DMS79 treated with DMSO at 0.1 percent for 48 hours (cell line): Measurements from ENCODE around the gene LYRM4.
"Not testable (repeated sequence)": the region's sequence is repeated elsewhere in the genome, so short reads cannot be mapped to it uniquely, and the experiment has no call there.

Source experiments
- DNase-seq: peaks from one replicate; lab custom pipeline; 2025; lab: John Stamatoyannopoulos, UW

LYRM4 gene

GRCh38 chr6:5121956-5122355 lies 138.8 kb downstream of the LYRM4 start:
- no peak for DNase-seq

- no peak for DNase-seq
Measured at GRCh38 chr6:5121479-5121878, 139.3 kb downstream of the LYRM4 start.

DNA sequence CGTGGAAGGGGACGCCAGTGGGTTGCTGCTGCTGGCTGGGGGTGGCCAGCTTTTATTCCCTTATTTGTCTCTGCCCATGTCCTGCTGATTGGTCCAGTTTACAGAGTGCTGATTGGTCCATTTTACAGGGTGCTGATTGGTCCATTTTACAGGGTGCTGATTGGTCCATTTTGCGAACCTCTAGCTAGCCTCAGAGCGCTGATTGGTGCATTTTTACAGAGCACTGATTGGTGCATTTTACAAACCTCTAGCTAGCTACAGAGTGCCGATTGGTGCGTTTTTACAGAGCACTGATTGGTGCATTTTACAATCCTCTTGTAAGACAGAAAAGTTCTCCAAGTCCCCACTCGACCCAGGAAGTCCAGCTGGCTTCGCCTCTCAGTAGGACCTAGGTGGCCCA lies 140.2 kb downstream of the LYRM4 start:
- DNase-seq, result not testable (repeated sequence)

- DNase-seq, result no peak
Measured at GRCh38 chr6:5120011-5120410, 140.7 kb downstream of the LYRM4 start.

- DNase-seq, result no peak
Measured at GRCh38 chr6:5119090-5119951, 141.4 kb downstream of the LYRM4 start.

DNA sequence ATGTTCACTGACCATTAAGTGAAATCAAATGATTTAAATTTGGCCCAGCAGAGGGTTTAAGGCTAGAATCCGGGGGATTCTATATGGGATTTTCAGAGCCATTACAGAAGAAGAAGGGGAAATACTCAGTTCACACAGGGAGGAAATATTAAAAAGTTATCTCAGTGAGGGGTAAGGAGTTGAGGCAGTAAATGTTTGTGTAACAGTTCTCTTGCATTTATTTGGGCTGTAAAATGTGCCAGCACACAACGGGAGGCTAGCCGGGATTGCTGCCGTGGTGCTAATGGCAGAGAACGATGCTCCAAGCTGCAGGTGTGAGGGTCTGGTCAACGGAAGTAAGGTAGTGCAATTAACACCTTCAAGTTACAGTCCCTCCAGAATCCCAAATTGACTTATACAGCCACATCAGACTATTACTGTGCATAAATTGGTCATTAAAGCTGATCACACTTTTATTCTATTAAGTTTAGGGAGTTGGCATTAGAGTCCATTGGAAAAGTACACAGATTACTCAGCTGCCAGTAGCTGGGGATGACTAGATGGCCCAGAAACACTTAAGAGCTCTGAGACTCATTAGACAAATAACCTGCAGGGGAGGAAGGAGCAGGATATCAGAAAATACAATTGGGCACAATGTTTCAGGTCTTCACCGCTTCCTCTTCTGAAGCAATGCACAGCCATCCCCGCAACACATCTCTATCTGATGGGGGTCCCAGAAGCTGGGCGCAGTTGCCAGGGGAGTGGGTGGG lies 144.3 kb downstream of the LYRM4 start:
- no peak for DNase-seq

DNA sequence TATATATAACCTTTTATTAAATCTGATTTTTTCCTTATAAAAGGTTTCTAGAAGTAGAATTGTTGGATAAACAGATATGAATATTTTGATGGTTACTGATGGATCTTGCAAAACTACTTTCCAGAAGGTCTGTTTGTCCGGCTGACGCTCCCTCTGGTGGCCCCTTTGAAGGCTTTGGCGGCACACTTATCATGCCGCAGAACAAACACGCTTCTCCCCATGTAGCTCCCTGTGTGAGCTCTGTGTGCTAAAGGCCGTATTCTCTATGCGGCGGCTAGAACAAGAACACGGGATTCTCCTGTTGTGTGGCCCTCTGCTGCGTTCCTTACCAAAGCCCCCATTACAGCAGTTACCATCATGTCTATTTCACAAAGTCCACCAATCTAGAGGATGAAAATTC lies 145.6 kb downstream of the LYRM4 start:
- DNase-seq, result no peak

- DNase-seq, result no peak
Measured at GRCh38 chr6:5113096-5113495, 147.7 kb downstream of the LYRM4 start.

DNA sequence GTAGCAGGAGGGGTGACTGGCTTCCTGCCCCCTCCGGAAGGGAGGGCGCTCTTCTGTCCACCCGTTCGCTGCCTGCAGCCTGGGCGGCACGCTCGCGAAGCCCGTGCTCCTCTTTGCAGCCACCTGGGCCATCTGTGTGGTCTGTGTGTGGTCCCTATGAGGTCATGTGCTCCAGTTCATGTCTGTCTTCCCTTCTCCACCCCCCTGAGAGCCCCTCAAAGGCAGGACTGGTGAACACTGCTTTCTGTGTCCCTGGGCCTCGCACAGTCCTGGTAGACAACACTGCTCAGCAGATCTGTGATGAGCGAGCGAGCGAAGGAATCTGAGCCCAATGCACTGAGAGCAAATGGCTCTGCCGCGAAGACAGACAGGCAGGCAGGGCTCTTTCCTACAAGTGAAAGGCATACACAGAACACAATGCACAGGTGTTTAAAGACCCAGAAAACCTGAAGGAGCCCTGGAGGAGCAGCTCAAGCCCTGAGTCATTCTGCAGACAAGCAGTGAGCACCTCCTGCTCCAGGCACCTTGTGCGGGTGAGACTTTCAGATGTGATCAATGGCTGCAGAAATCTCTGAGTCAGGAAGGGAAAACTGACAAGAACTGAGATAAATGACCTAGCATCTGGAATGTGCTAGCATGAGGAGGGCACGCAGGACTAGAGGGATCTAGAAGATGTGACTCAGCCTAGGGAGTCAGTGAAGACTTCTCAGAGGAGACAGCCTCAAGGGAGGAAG lies 148.5 kb downstream of the LYRM4 start:
- DNase-seq, result no peak

DNA sequence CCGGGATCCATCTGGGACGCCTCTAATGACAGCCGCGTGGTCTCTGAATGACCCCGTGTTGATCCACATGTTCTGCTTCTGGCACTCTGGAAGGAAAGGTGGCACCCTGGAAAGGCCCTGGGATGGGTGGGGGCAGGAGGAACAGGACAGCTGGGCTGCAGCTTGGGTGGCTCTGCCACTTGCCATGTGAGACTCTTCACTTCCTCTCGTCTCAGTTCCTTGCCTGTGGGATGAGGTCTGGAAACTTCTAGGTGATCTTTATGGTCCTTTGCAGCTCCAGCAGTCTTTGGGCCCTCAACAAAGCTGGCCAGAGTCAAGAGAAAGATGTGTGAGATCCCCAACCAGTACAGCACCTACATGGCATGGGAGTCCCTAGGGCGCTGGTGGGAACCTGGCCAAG lies 149.1 kb downstream of the LYRM4 start:
- no peak for DNase-seq

DNA sequence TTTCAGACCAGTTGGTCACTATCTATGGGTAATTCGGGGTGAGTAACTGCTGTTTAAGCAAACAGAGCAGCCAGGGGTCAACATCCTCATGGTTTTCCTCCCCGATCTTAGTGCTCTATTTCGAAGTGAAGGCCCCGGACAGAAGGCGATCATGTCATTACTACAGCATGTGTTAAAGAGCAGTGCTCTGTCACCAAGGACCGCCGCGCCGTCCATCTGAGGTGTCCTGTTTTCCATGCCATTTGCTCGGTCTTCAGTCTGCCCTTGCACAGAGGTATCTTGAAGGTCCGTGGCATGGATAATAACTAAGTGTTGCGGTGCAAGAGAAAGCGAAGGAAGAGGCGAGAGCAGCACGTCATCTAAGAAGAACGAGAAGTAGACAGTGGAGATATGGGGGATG lies 150.5 kb downstream of the LYRM4 start:
- DNase-seq, result no peak

GRCh38 chr6:5109436-5109835 lies 151.3 kb downstream of the LYRM4 start:
- no peak for DNase-seq

GRCh38 chr6:5108536-5109150 lies 152.1 kb downstream of the LYRM4 start:
- no peak for DNase-seq

DNA sequence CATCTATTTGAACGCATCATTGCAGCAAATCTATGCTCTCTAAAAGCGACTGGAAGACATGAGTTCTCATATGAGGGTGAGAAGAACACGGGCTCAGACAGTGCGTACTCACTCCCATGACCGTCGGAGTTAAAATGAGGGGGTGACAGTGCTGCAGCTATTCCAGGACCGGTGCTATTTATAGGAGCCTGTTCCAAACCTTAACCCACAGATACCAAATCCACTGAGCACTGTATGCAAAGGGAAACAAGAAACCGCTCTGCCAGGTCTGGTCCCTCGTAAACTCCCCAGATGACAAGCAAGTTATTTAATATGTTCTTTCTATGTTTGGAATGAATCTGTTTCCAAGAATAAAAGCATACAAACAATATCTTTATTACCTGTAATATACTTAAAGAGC lies 152.7 kb downstream of the LYRM4 start:
- no peak for DNase-seq

DNA sequence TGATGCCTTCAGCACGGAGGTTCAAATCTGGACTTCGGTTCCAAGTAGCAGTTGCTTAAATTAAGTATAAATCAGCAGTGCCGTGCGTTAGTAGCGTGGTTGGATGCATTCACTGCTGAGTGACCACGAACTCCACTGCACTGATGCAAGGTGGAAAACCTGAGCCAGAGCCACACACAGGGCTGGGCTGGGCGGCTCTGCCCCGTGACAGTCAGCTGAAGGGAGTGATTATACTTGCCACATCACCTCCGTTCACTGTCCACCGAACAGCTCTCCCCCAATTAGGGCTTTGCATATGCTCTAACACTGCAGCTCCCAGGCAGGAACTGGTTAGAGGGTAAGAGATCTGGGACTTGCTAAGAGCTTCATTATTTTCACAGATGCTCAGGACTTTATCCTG lies 153.4 kb downstream of the LYRM4 start:
- no peak for DNase-seq

DNA sequence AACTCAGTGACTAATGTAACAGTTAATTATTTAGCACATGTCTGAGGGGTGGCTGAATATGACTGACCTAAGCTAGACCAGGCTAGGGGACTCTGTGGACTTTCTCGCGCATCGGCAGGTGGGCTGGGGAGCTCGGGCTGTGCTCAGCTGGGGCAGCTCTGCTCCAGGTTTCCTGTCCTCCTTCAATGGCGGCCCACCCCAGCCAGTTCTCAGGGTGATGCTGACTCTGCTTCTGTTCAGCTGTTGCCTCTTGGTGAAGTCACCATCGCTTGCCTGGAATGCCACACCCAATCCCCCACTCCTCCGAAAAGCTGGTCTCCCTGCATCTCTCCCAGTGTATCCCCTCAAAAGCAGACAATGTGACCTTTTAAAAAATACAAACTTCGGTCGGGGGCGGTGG lies 155.6 kb downstream of the LYRM4 start:
- no peak for DNase-seq

- DNase-seq, result no peak
Measured at GRCh38 chr6:5104667-5105066, 156.1 kb downstream of the LYRM4 start.

DNA sequence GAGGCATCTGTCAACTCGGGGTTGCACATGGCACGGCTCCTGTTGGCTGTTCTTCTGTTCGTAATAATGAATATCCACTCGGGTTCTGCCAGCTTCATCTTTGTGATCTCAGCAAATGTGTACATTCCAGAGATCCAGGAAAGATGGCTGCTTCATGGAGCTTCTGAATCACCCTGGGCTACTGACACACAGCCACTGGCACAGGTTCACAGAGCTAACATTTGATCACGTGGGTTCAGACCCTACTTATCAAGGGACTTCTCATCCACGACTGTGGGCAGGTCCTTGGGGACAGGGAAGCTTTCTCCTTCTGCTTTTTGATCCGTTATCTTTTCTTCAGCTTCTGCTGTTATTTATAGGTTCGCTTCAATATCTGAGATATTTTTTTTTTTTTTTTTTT lies 157.5 kb downstream of the LYRM4 start:
- DNase-seq, result no peak

DNA sequence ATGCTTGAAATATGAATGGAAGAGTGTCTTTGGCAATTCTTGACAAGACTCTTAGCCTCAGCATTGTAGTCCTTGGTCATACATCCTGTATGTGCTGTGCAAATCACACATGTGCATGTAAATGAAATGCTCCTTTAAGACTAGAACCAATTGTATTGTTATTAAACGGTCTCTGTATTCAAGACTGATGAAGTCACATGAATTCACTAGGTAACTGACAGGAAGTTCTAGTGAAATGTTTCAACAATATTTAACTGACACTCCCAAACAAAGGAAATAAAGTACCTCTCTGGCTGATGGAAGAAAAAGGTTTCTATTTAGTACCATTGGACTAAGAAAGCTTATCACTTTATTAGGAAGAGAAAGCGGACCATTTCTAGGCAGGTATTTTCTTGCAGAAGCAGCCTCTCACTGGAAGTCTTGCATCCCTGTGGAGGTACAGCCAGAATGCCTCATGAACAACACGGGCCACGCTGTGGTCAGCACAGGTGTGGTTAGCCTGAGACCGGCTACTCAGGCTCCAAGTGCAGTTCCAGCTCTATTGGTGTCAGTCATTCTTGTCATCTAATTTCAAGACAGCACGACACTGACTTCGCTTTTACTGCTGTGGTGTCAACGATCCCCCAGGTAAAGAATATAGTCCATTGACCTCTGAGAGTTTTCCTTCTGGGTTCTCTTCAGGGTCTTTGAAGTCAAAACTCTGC lies 158.3 kb downstream of the LYRM4 start:
- DNase-seq, result no peak

- DNase-seq, result no peak
Measured at GRCh38 chr6:5100806-5101205, 159.9 kb downstream of the LYRM4 start.

GRCh38 chr6:5099537-5099936 lies 161.2 kb downstream of the LYRM4 start:
- DNase-seq, result no peak
